Pericardium fibroblast (primary cell): ENCODE results near the gene SHISA7. TPM values are rescaled to one million over a fixed set of nuclear protein-coding genes. Genes with fewer than 3 reads are reported as not detected.

ENCODE experiments used
- total RNA-seq: library from RNA; depleted of rRNA; stranded (reverse); fragments of >200 nt; gene quantifications from 2 replicates; pipeline ENCODE4 v1.2.3, GENCODE V29; 2015

The SHISA7 gene
- not detected in 2 replicates for total RNA-seq

DNA sequence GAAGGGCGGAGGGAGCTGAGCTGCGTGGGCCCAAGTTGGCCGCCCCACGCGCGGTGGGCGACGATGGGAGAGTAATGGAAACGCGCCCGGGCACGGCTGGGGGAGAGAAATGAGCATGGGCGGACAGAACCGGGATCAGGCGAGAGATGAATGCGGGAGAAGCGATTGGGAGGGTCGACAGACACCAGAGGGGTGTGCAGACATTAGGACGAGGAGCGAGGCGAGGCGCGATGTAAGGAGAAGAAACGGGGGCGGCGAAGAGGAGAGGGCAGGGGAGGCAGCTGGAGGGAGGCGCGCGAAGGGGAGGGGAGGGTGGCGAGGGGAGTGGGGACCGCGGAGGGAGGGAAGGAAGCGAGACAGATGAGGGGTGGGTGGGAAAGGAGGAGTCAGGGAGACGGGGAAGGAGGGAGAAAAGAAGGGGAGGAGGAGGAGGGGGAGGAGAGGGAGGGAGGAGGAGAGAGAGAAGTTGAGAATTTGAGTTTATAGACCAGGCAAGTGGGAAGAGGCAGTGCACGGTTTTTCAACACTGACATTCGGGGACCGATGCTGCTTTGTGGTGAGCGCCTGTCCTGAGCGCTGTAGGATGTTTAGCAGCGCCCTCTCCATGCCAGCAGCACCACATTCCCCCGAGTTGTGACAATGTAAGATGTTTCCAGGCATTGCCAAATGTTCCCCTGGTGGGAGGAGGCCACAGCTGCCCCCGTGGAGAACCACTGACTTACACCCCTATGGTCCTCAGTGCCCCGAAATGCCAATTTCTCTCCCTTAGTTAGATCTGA, at the start of gene SHISA7:
Gene SHISA7, minus strand, starts transcription at position 256 of the 779 bp plus-strand sequence. CDS start 437 bp downstream, outside the sequence.

DNA sequence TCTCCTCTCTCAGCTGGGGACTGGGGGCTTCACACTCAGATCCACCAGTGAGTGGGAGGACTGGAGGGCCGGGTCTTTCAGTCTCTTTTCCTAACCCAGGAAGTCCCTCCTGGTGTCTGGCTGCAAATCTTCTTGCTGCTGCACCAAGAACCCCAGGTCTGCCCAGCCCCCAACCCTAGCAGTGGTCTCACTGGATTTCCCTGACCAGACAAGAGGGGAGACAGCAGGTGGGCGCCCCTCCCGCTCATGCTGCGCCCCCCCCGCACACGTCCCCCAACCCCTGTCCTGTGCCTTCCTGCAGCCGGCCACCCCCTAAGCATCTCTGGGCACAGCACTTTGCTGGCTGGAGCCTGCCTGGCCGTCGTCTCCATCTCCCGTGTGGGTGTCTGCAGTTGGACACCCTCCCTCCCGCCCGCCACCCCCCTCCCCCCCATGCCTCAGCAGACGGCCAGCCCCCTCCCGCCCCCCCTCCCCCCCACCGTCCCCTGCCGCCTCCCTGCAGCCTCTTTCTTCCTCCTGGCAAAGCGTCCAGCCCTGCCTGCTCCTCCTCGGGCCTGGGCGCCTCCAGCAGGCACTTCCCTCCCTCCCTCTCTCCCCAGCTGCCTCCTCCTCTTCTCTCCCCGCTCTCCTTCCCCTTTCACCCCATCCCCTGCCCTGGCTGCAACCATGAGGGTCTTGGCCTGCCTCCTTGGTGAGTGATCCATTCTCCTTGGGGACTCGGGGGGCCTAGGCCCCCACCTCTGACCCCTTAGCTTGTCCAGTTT, 45.0 kb upstream of the SHISA7 start, which contains the start of gene SSC5D:
Gene SSC5D, plus strand, starts transcription at position 513 of the 764 bp plus-strand sequence. Its CDS starts 154 bp downstream, at position 667.

DNA sequence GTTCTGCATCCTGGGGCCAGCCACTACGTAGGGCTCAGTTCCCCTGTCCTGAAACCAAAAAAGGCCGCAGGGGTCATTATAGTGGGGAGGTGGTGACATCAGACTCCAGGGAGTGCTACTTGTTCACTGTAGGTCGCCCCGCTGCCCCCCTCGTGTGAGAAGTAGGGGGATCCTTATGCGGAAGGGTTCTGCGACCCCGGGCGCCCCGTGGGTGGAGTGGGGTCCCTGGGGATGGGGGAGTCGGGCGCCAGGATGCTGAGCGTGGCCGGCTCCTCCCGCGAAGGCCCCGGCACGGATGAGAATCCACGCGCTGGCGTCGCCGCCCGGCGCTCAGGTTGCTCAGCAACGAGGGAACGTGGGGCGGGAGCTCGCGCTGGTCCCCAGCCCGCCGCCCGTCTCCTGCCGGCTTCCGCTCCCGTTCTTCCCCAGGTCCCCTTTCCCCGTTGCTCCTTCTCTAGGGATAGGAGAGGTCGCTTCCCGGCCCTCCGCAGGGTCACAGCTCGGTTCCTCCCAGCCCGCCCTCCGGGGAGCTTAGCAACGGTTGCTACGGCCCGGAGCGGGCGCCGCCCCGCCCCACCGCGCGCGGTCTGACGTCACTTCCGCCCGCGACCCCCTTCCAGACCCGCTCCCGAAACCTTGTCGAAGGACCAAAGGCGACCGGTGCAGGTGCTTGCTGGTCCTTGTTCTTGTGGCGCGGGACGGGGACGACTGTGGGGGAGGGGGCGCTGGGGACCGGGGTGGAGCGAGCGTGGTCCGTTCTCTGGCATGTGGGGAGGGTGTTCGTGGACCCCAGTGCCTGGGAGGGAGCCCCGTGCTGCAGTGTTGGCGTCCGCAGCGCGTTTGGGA, 41.7 kb upstream of the SHISA7 start, which contains the start of gene NAT14:
Gene NAT14, plus strand, starts transcription at position 596 of the 846 bp plus-strand sequence. CDS start 521 bp downstream, outside the sequence.

GRCh38 chr19:55476100-55476775, 33.1 kb upstream of the SHISA7 start, which contains the start of gene ZNF628:
Gene ZNF628 (plus strand): TSS chr19:55476617. CDS start chr19:55479911, 3,294 bp downstream.

GRCh38 chr19:55464662-55465054, 21.6 kb upstream of the SHISA7 start, which contains the start of gene C19orf85:
Gene C19orf85 (minus strand): TSS chr19:55464751. CDS start chr19:55464554, 197 bp downstream.

DNA sequence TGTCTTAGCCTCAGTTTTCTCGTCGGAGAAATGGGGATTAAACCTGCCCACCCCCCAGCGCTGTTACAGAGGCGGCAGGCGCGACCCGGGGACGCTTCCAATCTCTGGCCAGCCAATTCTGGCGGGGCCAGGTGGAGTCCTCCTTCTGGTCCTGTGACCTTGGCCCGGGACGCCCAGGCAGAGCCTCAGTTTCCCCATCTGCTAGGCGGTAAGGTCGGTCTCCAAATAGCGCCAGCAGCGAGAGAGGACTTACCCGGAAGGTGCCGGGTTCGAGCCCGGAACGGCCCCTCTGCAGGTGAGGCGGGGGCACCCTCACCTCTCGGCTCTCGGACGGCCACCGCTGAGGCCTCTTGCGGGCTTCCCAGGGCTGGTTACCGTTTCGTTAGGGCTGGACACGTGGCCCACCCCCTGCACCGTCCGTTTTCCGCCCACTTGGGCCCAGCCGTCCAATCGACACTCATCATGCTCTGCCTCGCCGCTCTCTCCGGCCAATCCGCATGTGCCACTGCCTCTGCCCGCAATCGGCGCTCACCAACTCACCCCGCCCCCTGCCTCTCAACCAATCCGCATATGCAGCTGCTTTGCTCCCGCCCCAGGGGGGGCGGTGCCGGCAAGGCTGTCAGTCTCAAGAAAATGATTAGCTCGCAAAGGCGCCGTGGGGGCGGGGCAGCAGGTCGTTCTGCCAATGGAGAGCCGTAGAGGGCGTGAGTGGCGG, 18.3 kb upstream of the SHISA7 start, which contains the start of gene ISOC2:
Gene ISOC2, minus strand, starts transcription at position 384 of the 715 bp plus-strand sequence. CDS start 5,156 bp downstream, outside the sequence.

DNA sequence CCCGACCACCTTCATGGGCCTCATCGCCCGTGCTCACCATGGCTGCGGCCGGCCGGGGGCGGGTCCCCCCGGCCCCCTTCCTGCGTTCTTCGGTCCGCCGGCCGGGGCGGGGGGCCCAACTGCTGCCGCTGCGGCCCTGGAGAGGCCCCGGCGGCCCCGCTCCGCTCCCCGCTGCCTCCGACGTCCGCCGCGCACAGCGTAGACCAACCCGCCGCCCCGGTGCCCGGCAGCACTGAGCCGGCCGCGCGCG, 35.6 kb downstream of the SHISA7 start, which contains the start of gene UBE2S:
Gene UBE2S, minus strand, starts transcription at position 239 of the 250 bp plus-strand sequence. Its CDS starts 199 bp downstream, at position 40.

GRCh38 chr19:55385724-55386492, 57.2 kb downstream of the SHISA7 start, which contains the start of gene RPL28:
Gene RPL28 (plus strand): TSS chr19:55385932. CDS start chr19:55386358, 426 bp downstream.

DNA sequence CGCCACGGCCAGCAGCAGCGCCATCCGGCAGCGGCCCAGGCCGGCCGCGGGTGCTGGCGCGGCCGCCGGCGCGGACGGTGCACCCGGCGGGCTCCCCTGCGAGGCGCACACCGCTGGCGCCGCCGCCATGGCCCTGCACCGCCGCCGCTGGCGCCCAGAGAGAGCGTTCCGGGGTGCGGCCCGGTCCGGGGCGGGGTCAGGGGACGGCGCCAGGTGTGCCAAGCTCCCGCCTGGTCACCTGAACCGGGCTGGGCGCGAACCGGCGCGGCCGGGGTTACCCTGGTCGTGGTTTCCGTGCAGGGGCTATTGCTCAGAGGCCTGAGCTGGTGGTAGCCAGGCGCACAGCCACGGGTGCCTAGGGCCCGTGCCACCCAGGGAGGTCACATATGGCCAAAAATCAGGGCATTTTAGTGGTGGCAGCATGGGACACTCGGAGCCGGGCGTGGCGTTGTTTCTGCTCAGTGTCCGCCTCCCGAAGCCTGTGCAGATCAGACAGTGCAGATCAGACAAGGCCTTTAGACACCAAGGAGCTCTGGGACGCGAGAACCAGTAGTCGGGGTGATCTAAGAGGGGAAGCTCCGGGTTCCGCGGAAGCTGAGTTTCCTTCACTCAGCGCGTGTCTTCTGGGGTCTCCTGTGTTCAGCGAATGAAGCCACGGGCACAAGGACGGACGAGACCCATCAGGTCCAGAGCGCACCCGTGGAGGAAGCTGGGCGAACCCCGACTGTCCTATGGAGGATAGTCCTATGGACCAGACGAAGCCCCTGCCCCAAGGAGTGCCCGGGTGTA, 58.8 kb downstream of the SHISA7 start, which contains the start of gene TMEM238:
Gene TMEM238, minus strand, starts transcription at position 162 of the 789 bp plus-strand sequence. Its CDS starts 33 bp downstream, at position 129.

Other genes starting within 250 kb of the SHISA7 start
- gene PTPRH, start 233.8 kb downstream of the SHISA7 start, total RNA-seq = 7.0 and 9.4 TPM in 2 replicates
- gene TMEM86B, start 214.5 kb downstream of the SHISA7 start, total RNA-seq = 0.51 and 0.93 TPM in 2 replicates
- gene PPP6R1, start 184.3 kb downstream of the SHISA7 start, total RNA-seq = 30.5 and 31.7 TPM in 2 replicates
- gene HSPBP1, start 163.2 kb downstream of the SHISA7 start, total RNA-seq = 26.7 and 37.5 TPM in 2 replicates
- 2.2 and 8.6 TPM in 2 replicates for gene BRSK1, start 159.3 kb downstream of the SHISA7 start, total RNA-seq
- gene TMEM150B, start 118.0 kb downstream of the SHISA7 start, total RNA-seq = not detected in 2 replicates
- gene KMT5C, start 103.4 kb downstream of the SHISA7 start, total RNA-seq = 6.4 and 6.5 TPM in 2 replicates
- not detected in 2 replicates for gene COX6B2, start 88.6 kb downstream of the SHISA7 start, total RNA-seq
- not detected in 2 replicates for gene GARIN5B, start 80.0 kb downstream of the SHISA7 start, total RNA-seq
- 0.77 TPM in 1 of 2 replicates, not detected in the other for gene IL11, start 72.8 kb downstream of the SHISA7 start, total RNA-seq
- gene TMEM190, start 66.5 kb downstream of the SHISA7 start, total RNA-seq = 0.17 TPM in 1 of 2 replicates, not detected in the other
- 0.23 and 0.60 TPM in 2 replicates for gene TMEM238, start 59.0 kb downstream of the SHISA7 start, total RNA-seq
- 452 and 1,009 TPM in 2 replicates for gene RPL28, start 57.4 kb downstream of the SHISA7 start, total RNA-seq
- gene UBE2S, start 35.5 kb downstream of the SHISA7 start, total RNA-seq = 42.2 and 50.1 TPM in 2 replicates
- gene ISOC2, start 18.3 kb upstream of the SHISA7 start, total RNA-seq = 86.5 and 89.5 TPM in 2 replicates
- gene C19orf85, start 21.5 kb upstream of the SHISA7 start, total RNA-seq = not detected in 2 replicates
- gene ZNF628, start 33.3 kb upstream of the SHISA7 start, total RNA-seq = 1.9 and 4.2 TPM in 2 replicates
- gene NAT14, start 41.9 kb upstream of the SHISA7 start, total RNA-seq = 16.6 and 25.1 TPM in 2 replicates
- gene SSC5D, start 45.1 kb upstream of the SHISA7 start, total RNA-seq = 9.1 and 19.5 TPM in 2 replicates
- not detected in 2 replicates for gene SBK2, start 93.8 kb upstream of the SHISA7 start, total RNA-seq
- gene SBK3, start 102.2 kb upstream of the SHISA7 start, total RNA-seq = not detected in 2 replicates
- gene ZNF579, start 137.5 kb upstream of the SHISA7 start, total RNA-seq = 10.7 and 11.9 TPM in 2 replicates
- 4.8 and 6.1 TPM in 2 replicates for gene FIZ1, start 156.2 kb upstream of the SHISA7 start, total RNA-seq
- 25.6 and 46.4 TPM in 2 replicates for gene ZNF524, start 157.0 kb upstream of the SHISA7 start, total RNA-seq
- 4.6 and 4.9 TPM in 2 replicates for gene ZNF865, start 162.3 kb upstream of the SHISA7 start, total RNA-seq
- gene ZNF784, start 181.3 kb upstream of the SHISA7 start, total RNA-seq = 4.7 and 5.2 TPM in 2 replicates
- 27.0 and 32.3 TPM in 2 replicates for gene ZNF580, start 197.7 kb upstream of the SHISA7 start, total RNA-seq
- gene ZNF581, start 200.3 kb upstream of the SHISA7 start, total RNA-seq = 29.1 and 59.8 TPM in 2 replicates
- 19.0 and 19.8 TPM in 2 replicates for gene CCDC106, start 204.9 kb upstream of the SHISA7 start, total RNA-seq
- gene U2AF2, start 211.7 kb upstream of the SHISA7 start, total RNA-seq = 82.9 and 105 TPM in 2 replicates
- 119 and 121 TPM in 2 replicates for gene EPN1, start 231.9 kb upstream of the SHISA7 start, total RNA-seq